H1 (cell line): ENCODE measurements around the gene DHRS12. TPM values are rescaled to one million over a fixed set of nuclear protein-coding genes. Genes with fewer than 3 reads are reported as not detected.

Experiments used
- CTCF ChIA-PET: fragments of 300-600 bp; sonication (Branson Sonifier 250); formaldehyde crosslinking; loops from one replicate; lab custom pipeline; 2021; ENCODE audit not compliant: partially characterized antibody; lab: Charles Lee
- POLR2A ChIA-PET: fragments of 300-600 bp; sonication (Branson Sonifier 250); formaldehyde crosslinking; loops from one replicate; lab custom pipeline; 2021; ENCODE audit warnings: inconsistent platforms; ENCODE audit not compliant: partially characterized antibody; lab: Charles Lee
- DNase-seq, 2 experiments: peaks; one replicate each; pipeline versions ENCODE4 v3.0.0 to v3.0.0-alpha.2; 2010 to 2022; ENCODE audit warnings: low spot score in 2 of 2, low read depth in 1 of 2, mixed read lengths in 1 of 2
- FAIRE-seq: peaks from 2 replicates; lab custom pipeline; 2011; peaks lifted over from hg19 to GRCh38; lab: Jason Lieb, UNC
- H2AFZ ChIP-seq: 2 replicates; pipeline ENCODE4 v1.8.1; 2012; ENCODE audit warnings: low read length, inconsistent platforms
- H2AK5ac ChIP-seq: 2 replicates; pipeline ENCODE4 v1.6.1; 2013; ENCODE audit warnings: low read depth, low read length
- H2BK120ac ChIP-seq: replicated peaks from 2 replicates; pipeline ENCODE3; 2013; ENCODE audit warnings: low read depth, low read length, inconsistent platforms
- H2BK12ac ChIP-seq: 2 replicates; pipeline ENCODE4 v1.6.1; 2013; ENCODE audit warnings: low read depth, low read length
- H2BK15ac ChIP-seq: 2 replicates; pipeline ENCODE4 v1.6.1; 2013; ENCODE audit warnings: low read length
- H2BK20ac ChIP-seq: 2 replicates; pipeline ENCODE4 v1.6.1; 2013; ENCODE audit warnings: low read length
- H2BK5ac ChIP-seq: 2 replicates; pipeline ENCODE4 v1.6.1; 2013; ENCODE audit warnings: low read depth, low read length
- H3K14ac ChIP-seq: 2 replicates; pipeline ENCODE4 v1.6.1; 2013; ENCODE audit warnings: inconsistent platforms; ENCODE audit not compliant: insufficient read length
- H3K18ac ChIP-seq: 2 replicates; pipeline ENCODE4 v1.6.1; 2013; ENCODE audit warnings: low read length; ENCODE audit errors: extremely low read depth
- H3K23ac ChIP-seq: 2 replicates; pipeline ENCODE4 v1.6.1; 2013; ENCODE audit warnings: inconsistent platforms; ENCODE audit not compliant: insufficient read length
- H3K23me2 ChIP-seq: 2 replicates; pipeline ENCODE4 v1.6.1; 2013; ENCODE audit warnings: low read depth, low read length
- H3K27ac ChIP-seq: 2 replicates; pipeline ENCODE4 v1.6.1; 2011; ENCODE audit warnings: low read depth, low read length, inconsistent platforms
- H3K27me3 ChIP-seq, 4 experiments: replicated peaks in 1 of 4; 1 replicate in 1 of 4; 2 replicates in 3 of 4; pipeline versions ENCODE4 v1.6.1 to v1.8.1; 2011 to 2013; ENCODE audit warnings: low read length in 3 of 4, mild to moderate bottlenecking in 3 of 4, inconsistent platforms in 2 of 4, mixed read lengths in 2 of 4, moderate library complexity in 1 of 4; ENCODE audit not compliant: control insufficient read depth in 3 of 4, insufficient read depth in 3 of 4; ENCODE audit errors: extremely low read depth in 1 of 4
- H3K36me3 ChIP-seq, 4 experiments: 2 replicates each; pipeline versions ENCODE4 v1.6.1 to v1.8.1; 2011 to 2013; ENCODE audit warnings: mild to moderate bottlenecking in 4 of 4, low read length in 3 of 4, moderate library complexity in 2 of 4, control low read depth in 1 of 4, inconsistent platforms in 1 of 4; ENCODE audit not compliant: insufficient read depth in 4 of 4, control insufficient read depth in 2 of 4
- H3K4ac ChIP-seq: replicated peaks from 2 replicates; pipeline ENCODE3; 2013; ENCODE audit warnings: low read length, low read depth, mixed read lengths, inconsistent platforms; ENCODE audit not compliant: insufficient read length
- H3K4me1 ChIP-seq, 4 experiments: replicated peaks in 1 of 4; 1 replicate in 1 of 4; 2 replicates in 3 of 4; pipeline versions ENCODE4 v1.6.1 to v1.8.1; 2011 to 2013; ENCODE audit warnings: low read length in 3 of 4, inconsistent platforms in 2 of 4, mixed read lengths in 1 of 4; ENCODE audit not compliant: insufficient read depth in 4 of 4, control insufficient read depth in 3 of 4
- H3K4me2 ChIP-seq, 2 experiments: 2 replicates each; pipeline versions ENCODE4 v1.6.1 to v1.8.1; 2011 to 2013; ENCODE audit warnings: low read depth in 2 of 2, low read length in 2 of 2, control low read depth in 1 of 2, inconsistent platforms in 1 of 2, mild to moderate bottlenecking in 1 of 2; ENCODE audit not compliant: insufficient read depth in 1 of 2
- H3K4me3 ChIP-seq, 4 experiments: fragments of 200-600, 300-600 bp in 1 of 4; sonication (generic), shearing (Covaris generic), sonication (Bioruptor Twin) in 1 of 4; 2 replicates each; pipeline versions ENCODE4 v1.5.1 to v1.8.1; 2011 to 2016; ENCODE audit warnings: low read length in 4 of 4, low read depth in 3 of 4, control low read depth in 2 of 4, inconsistent platforms in 2 of 4, mild to moderate bottlenecking in 2 of 4, mixed read lengths in 1 of 4, moderate library complexity in 1 of 4; ENCODE audit not compliant: insufficient read depth in 2 of 4; ENCODE audit errors: extremely low read depth in 1 of 4
- H3K56ac ChIP-seq: replicated peaks from 2 replicates; pipeline ENCODE3; 2013; ENCODE audit warnings: low read depth, mild to moderate bottlenecking, mixed read lengths, low read length, inconsistent platforms; ENCODE audit not compliant: insufficient read length
- H3K79me1 ChIP-seq: 2 replicates; pipeline ENCODE4 v1.6.1; 2013; ENCODE audit warnings: low read depth, low read length, control low read depth
- H3K79me2 ChIP-seq, 2 experiments: 2 replicates each; pipeline versions ENCODE4 v1.6.1 to v1.8.1; 2012 to 2013; ENCODE audit warnings: low read length in 2 of 2, mild to moderate bottlenecking in 2 of 2, inconsistent platforms in 1 of 2; ENCODE audit not compliant: insufficient read depth in 2 of 2, control insufficient read depth in 1 of 2
- H3K9ac ChIP-seq, 4 experiments: replicated peaks in 1 of 4; 1 replicate in 1 of 4; 2 replicates in 3 of 4; pipeline versions ENCODE4 v1.6.1 to v1.8.1; 2011 to 2013; ENCODE audit warnings: low read depth in 3 of 4, low read length in 3 of 4, control low read depth in 2 of 4, mild to moderate bottlenecking in 2 of 4, moderate library complexity in 2 of 4, inconsistent platforms in 1 of 4; ENCODE audit errors: extremely low read depth in 1 of 4
- H3K9me3 ChIP-seq, 2 experiments: 2 replicates each; pipeline versions ENCODE4 v1.6.1 to v1.8.1; 2012 to 2013; ENCODE audit warnings: mild to moderate bottlenecking in 2 of 2, moderate library complexity in 2 of 2, control low read depth in 1 of 2, inconsistent platforms in 1 of 2, low read depth in 1 of 2, low read length in 1 of 2, mixed read lengths in 1 of 2; ENCODE audit not compliant: insufficient read depth in 2 of 2
- H4K20me1 ChIP-seq, 2 experiments: replicated peaks in 1 of 2; 2 replicates each; pipeline versions ENCODE3 to v1.8.1; 2011 to 2013; ENCODE audit warnings: inconsistent platforms in 2 of 2, low read length in 2 of 2, mild to moderate bottlenecking in 1 of 2; ENCODE audit not compliant: insufficient read depth in 2 of 2, control insufficient read depth in 1 of 2
- H4K5ac ChIP-seq: 2 replicates; pipeline ENCODE4 v1.6.1; 2013; ENCODE audit warnings: low read length, low read depth, mixed read lengths, inconsistent platforms; ENCODE audit not compliant: insufficient read length
- H4K8ac ChIP-seq: 2 replicates; pipeline ENCODE4 v1.8.0; 2013; ENCODE audit warnings: mild to moderate bottlenecking, moderate library complexity, low read length, inconsistent platforms; ENCODE audit not compliant: insufficient read depth; ENCODE audit errors: extremely low read depth
- H4K91ac ChIP-seq: replicated peaks from 2 replicates; pipeline ENCODE3; 2013; ENCODE audit warnings: low read length, mixed read lengths, inconsistent platforms; ENCODE audit not compliant: insufficient read length
- BRCA1 ChIP-seq: IDR thresholded peaks from 2 replicates; pipeline ENCODE4 v1.6.1; 2012; ENCODE audit warnings: low read depth, low read length, improper control_type of control experiment
- E2F6 ChIP-seq: IDR thresholded peaks from 2 replicates; pipeline ENCODE4 v1.6.1; 2012; ENCODE audit warnings: inconsistent platforms
- EP300 ChIP-seq, 2 experiments: IDR thresholded peaks; 1 replicate in 1 of 2; 2 replicates in 1 of 2; pipeline ENCODE4 v1.6.1; 2011 to 2012; ENCODE audit warnings: low read depth in 2 of 2, low read length in 2 of 2, mild to moderate bottlenecking in 2 of 2, borderline replicate concordance in 1 of 2, inconsistent platforms in 1 of 2, moderate library complexity in 1 of 2
- HDAC6 ChIP-seq: IDR thresholded peaks from one replicate; pipeline ENCODE4 v1.7.1; 2012; ENCODE audit warnings: low read depth, mild to moderate bottlenecking, inconsistent platforms, low read length, moderate library complexity
- KDM1A ChIP-seq: fragments of 200-600, 300-600 bp; sonication (generic); IDR thresholded peaks from 2 replicates; pipeline ENCODE4 v1.7.1; 2016; ENCODE audit warnings: mild to moderate bottlenecking, low read length, borderline replicate concordance
- POLR2AphosphoS5 ChIP-seq: IDR thresholded peaks from 2 replicates; pipeline ENCODE4 v1.6.1; 2011; ENCODE audit warnings: low read depth, low read length
- SP4 ChIP-seq: IDR thresholded peaks from 2 replicates; pipeline ENCODE4 v1.6.1; 2012; ENCODE audit warnings: low read length, inconsistent platforms
- TBP ChIP-seq: IDR thresholded peaks from 2 replicates; pipeline ENCODE4 v1.6.1; 2011; ENCODE audit warnings: low read depth, low read length, improper control_type of control experiment
- WGBS, 2 experiments: shearing (Covaris generic) in 1 of 2; methylation state at CpG; one replicate each; pipeline versions ENCODE4 v1.1.6 to v1.1.7; 2013 to 2015; ENCODE audit warnings: low lambda C conversion rate in 2 of 2, mixed read lengths in 2 of 2, inconsistent platforms in 1 of 2, low coverage in 1 of 2, missing lambda C conversion rate in 1 of 2; ENCODE audit not compliant: insufficient replicate concordance in 2 of 2, insufficient coverage in 1 of 2, insufficient read length in 1 of 2; ENCODE audit errors: extremely low coverage in 1 of 2, missing lambda C conversion rate in 1 of 2; 5-methylcytosine and 5-hydroxymethylcytosine counted together
- polyA plus RNA-seq, 7 experiments: library from polyadenylated mRNA; depleted of rRNA in 3 of 7; stranded (reverse) in 5 of 7; unstranded in 2 of 7; fragments of >200 nt in 5 of 7; fragments of 200-250 nt in 2 of 7; gene quantifications; 1 replicate in 5 of 7; 2 replicates in 1 of 7; 4 replicates in 1 of 7; pipeline versions ENCODE4 v1.2.1 to v1.2.3, GENCODE V29; 2011 to 2013; ENCODE audit warnings: missing spikeins in 2 of 7, mixed read lengths in 2 of 7
- total RNA-seq: library from RNA; stranded (reverse); fragmentation: NEBNext Ultra II Directional; extraction: Animal tissue kit (Norgen Biotek cat#: 25700); gene quantifications from 2 replicates; pipeline ENCODE4 v1.2.1, GENCODE V29; 2021
- TF ChIP-seq, protein P1 (sequence below): IDR thresholded peaks from 2 replicates; pipeline ENCODE4 v1.6.1; 2011; ENCODE audit warnings: low read depth, mild to moderate bottlenecking, low read length; ENCODE audit not compliant: insufficient read depth
- TF ChIP-seq, protein P2 (sequence below): IDR thresholded peaks from 2 replicates; pipeline ENCODE4 v1.6.1; 2012; ENCODE audit warnings: inconsistent platforms

The DHRS12 gene
- total and polyA plus RNA-seq, 2 of the 8 experiments (the other 6 are each of a cell fraction or from before 2014, with no cell fraction given), result 8.7 TPM

DNA sequence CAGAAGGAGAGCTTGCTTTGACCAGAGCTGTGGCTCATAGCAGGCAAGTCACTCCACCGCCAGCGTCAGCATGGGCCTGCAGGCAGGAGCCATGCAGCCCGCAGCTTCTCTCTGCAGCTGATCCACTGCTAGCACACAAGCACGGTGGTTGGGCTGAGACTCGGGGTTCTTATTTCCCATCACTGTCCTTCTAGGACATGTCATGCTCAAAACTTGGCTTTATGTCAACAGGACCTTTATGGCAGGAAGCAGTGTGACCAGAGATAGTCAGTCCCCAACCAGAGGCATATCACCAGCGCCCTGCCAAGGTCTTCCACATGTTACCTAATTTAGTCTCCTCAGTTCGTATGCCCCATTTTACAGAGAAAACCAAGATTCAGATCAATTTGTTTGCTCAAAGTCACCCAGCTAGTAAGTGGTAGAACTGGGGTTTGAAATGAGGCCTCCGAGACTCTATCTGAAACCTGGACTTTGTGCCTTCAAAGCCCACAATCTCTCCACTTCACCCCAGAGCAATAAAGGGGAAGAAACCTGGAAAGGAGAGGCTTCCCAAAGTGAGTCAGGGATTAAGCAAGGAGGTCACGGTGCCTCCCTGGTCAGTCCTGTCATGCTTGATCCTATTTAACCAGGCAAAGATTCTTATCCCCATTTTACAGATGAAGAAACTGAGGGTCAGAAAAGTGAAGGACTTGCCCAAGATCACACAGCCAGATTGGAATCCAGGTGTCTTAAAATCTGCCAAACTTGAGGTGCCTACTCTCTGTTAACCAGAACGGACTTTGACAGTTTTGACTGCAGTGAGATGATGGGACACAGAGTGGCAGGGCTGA lies 36.0 kb upstream of the DHRS12 start:
- Histone ChIP-seq H3K9ac (0 out of 7 replicates have a peak overlapping the region, but pooled peaks of 1 of the 4 experiments have one; percentile 15), H3K4me1 (no peaks in the 10 kb centered on the region; a peak in 1 of 7 replicates), H3K79me2 (no peaks in the 10 kb centered on the region), H3K36me3 (no peaks in the 10 kb centered on the region), H4K5ac (no peak overlapping the region), H2BK12ac (no peak overlapping the region), H3K27ac (no peak overlapping the region), H2BK120ac (no peak overlapping the region), H4K20me1 (no peaks in the 10 kb centered on the region), H3K56ac (no peak overlapping the region), H2AK5ac (no peak overlapping the region), H3K4me3 (no peak overlapping the region), H3K23ac (no peak overlapping the region), H3K14ac (no peak overlapping the region), H3K79me1 (no peaks in the 10 kb centered on the region), H4K8ac (no peak overlapping the region), H2AFZ (no peak overlapping the region), H3K23me2 (no peaks in the 10 kb centered on the region), H3K9me3 (no peaks in the 10 kb centered on the region), H3K4me2 (no peak overlapping the region), H2BK5ac (no peak overlapping the region), H3K18ac (no peak overlapping the region), H2BK20ac (no peak overlapping the region), H3K27me3 (no peaks in the 10 kb centered on the region), H3K4ac (no peak overlapping the region), H4K91ac (no peak overlapping the region), H2BK15ac (no peak overlapping the region)
- FAIRE-seq, result no peak
- WGBS, 2 experiments, result 82% methylated on average over 10 of the region's 10 CpGs; no CpG with 5 or more reads in 1 of the 2 experiments
- POLR2A ChIA-PET, result interaction anchor here (0.6 kb wide), 1 partner anchor 436 kb away, joined by 3 read pairs; no protein-coding TSS in a partner anchor
- DNase-seq, result no peak
- CTCF ChIA-PET, result interaction anchor here (0.6 to 1.8 kb wide), 4 partner anchors 10 to 292 kb away, joined by 3 to 6 read pairs (median 4); no protein-coding TSS in a partner anchor
- TF ChIP-seq, protein P1, sequence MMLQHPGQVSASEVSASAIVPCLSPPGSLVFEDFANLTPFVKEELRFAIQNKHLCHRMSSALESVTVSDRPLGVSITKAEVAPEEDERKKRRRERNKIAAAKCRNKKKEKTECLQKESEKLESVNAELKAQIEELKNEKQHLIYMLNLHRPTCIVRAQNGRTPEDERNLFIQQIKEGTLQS, result no peak
- TF ChIP-seq SP4 (no peak), EP300 (IDR thresholded peaks at IDR 0.05; ENCODE audit: borderline replicate concordance in 1 of 2, low read depth in 2 of 2, low read length in 2 of 2) (no peak), BRCA1 (no peak), E2F6 (no peak), POLR2AphosphoS5 (no peak), TBP (no peak), KDM1A (no peak), HDAC6 (no peak)
- TF ChIP-seq, protein P2, sequence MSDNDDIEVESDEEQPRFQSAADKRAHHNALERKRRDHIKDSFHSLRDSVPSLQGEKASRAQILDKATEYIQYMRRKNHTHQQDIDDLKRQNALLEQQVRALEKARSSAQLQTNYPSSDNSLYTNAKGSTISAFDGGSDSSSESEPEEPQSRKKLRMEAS, result no peak
